IPS-15b (cell line): ENCODE measurements around the gene SP140L.
"Not testable (repeated sequence)": the region's sequence is repeated elsewhere in the genome, so short reads cannot be mapped to it uniquely, and the experiment has no call there.

Source experiments
- H3K27me3 ChIP-seq: one replicate; pipeline ENCODE4 v1.6.1; 2013; ENCODE audit warnings: low read length; ENCODE audit not compliant: control insufficient read depth, insufficient read depth
- H3K36me3 ChIP-seq: one replicate; pipeline ENCODE4 v1.6.1; 2013; ENCODE audit warnings: low read length; ENCODE audit not compliant: control insufficient read depth, insufficient read depth
- H3K4me1 ChIP-seq: one replicate; pipeline ENCODE4 v1.6.1; 2013; ENCODE audit warnings: mild to moderate bottlenecking, low read length; ENCODE audit not compliant: control insufficient read depth, insufficient read depth
- H3K4me3 ChIP-seq: one replicate; pipeline ENCODE4 v1.5.1; 2013; ENCODE audit warnings: low read depth, low read length
- H3K9ac ChIP-seq: one replicate; pipeline ENCODE4 v1.6.1; 2013; ENCODE audit warnings: low read depth, mild to moderate bottlenecking, low read length
- H3K9me3 ChIP-seq: one replicate; pipeline ENCODE4 v1.6.1; 2013; ENCODE audit warnings: mild to moderate bottlenecking, low read length; ENCODE audit not compliant: control insufficient read depth, insufficient read depth

Gene SP140L

DNA sequence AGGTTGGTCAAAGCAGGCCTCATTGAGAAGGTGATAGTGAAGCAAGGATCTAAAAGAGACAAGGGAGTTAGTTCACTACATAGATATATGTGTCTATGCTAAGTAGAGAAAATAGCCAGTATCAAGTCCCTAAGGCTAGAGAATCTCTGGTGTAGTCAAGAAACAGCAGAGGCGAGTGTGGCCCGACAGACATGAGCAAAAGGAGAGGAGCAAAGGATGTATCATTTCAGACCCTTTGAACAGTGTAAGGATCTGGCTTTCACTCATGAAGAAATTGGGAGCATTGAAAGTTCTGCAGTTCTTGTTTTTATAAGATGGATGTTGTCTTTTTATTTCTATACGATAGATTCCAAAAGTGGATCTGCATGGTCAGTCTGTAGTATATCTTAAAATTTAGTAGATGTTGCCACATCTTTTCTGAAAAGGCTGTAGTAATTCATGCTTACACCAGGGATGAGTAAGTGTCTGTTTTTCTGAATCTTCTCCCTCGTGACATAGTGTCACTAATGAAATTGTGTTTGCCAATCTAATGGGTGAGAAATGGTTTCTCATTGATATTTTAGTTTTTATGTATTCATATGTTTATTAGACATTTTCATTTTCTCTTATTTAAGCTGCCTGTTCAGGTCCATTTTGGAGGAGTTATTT is 107.8 kb downstream of the SP140L start:
- Histone ChIP-seq H3K9ac (no peak overlapping the region), H3K9me3 (no peaks in the 10 kb centered on the region), H3K27me3 (no peaks in the 10 kb centered on the region), H3K4me3 (no peak overlapping the region), H3K4me1 (no peaks in the 10 kb centered on the region), H3K36me3 (peaks cover 2% of the 10 kb centered on the region)

GRCh38 chr2:230435431-230435830 is 108.4 kb downstream of the SP140L start:
- Histone ChIP-seq H3K4me3 (no peak overlapping the region), H3K27me3 (no peaks in the 10 kb centered on the region), H3K9me3 (no peaks in the 10 kb centered on the region), H3K36me3 (no peaks in the 10 kb centered on the region), H3K4me1 (no peaks in the 10 kb centered on the region), H3K9ac (no peak overlapping the region)

- not testable (repeated sequence) for H3K4me1 ChIP-seq, H3K9me3 ChIP-seq, H3K9ac ChIP-seq, H3K4me3 ChIP-seq, H3K36me3 ChIP-seq, H3K27me3 ChIP-seq
These were observed 112.1 kb downstream of the SP140L start for GRCh38 chr2:230439121-230439520.

- Histone ChIP-seq H3K9ac (no peak overlapping the region), H3K27me3 (no peaks in the 10 kb centered on the region), H3K4me3 (no peak overlapping the region), H3K4me1 (no peaks in the 10 kb centered on the region), H3K36me3 (no peaks in the 10 kb centered on the region), H3K9me3 (no peaks in the 10 kb centered on the region)
These were observed 112.6 kb downstream of the SP140L start for GRCh38 chr2:230439590-230439989.

GRCh38 chr2:230441227-230441897 is 114.4 kb downstream of the SP140L start:
- H3K4me3 ChIP-seq = no peak overlapping the region
- no peaks in the 10 kb centered on the region for H3K36me3 ChIP-seq
- no peaks in the 10 kb centered on the region for H3K9me3 ChIP-seq
- H3K4me1 ChIP-seq = no peaks in the 10 kb centered on the region
- no peaks in the 10 kb centered on the region for H3K27me3 ChIP-seq
- H3K9ac ChIP-seq = no peak overlapping the region

GRCh38 chr2:230443541-230443940 is 116.5 kb downstream of the SP140L start:
- Histone ChIP-seq H3K4me1 (no peaks in the 10 kb centered on the region), H3K9ac (no peak overlapping the region), H3K4me3 (no peak overlapping the region), H3K27me3 (no peaks in the 10 kb centered on the region), H3K9me3 (no peaks in the 10 kb centered on the region), H3K36me3 (no peaks in the 10 kb centered on the region)

DNA sequence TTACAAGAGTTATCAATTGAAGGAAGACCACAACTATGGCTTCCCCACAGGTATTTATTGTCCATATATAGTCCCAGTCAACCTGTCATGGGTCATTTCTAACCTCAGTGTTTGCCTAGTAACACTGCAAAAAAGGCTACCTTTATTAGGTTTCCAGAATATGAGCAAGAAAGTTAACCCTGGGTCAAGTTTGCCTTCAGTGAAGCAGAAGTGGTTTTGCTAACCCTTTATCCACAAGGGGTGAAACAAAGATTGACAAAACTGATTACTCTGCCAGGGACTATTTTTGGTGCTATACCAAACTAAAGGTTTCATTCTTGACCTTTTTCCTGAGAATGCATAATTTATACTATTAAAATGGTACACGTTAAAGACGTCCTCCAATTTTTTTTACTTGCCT is 117.8 kb downstream of the SP140L start:
- Histone ChIP-seq H3K4me1 (no peaks in the 10 kb centered on the region), H3K36me3 (no peaks in the 10 kb centered on the region), H3K9ac (no peak overlapping the region), H3K4me3 (no peak overlapping the region), H3K27me3 (no peaks in the 10 kb centered on the region), H3K9me3 (no peaks in the 10 kb centered on the region)

- no peak overlapping the region for H3K4me3 ChIP-seq
- no peaks in the 10 kb centered on the region for H3K4me1 ChIP-seq
- no peaks in the 10 kb centered on the region for H3K9me3 ChIP-seq
- H3K36me3 ChIP-seq = no peaks in the 10 kb centered on the region
- H3K27me3 ChIP-seq = no peaks in the 10 kb centered on the region
- H3K9ac ChIP-seq = no peak overlapping the region
These were observed 120.0 kb downstream of the SP140L start for GRCh38 chr2:230447036-230447435.

DNA sequence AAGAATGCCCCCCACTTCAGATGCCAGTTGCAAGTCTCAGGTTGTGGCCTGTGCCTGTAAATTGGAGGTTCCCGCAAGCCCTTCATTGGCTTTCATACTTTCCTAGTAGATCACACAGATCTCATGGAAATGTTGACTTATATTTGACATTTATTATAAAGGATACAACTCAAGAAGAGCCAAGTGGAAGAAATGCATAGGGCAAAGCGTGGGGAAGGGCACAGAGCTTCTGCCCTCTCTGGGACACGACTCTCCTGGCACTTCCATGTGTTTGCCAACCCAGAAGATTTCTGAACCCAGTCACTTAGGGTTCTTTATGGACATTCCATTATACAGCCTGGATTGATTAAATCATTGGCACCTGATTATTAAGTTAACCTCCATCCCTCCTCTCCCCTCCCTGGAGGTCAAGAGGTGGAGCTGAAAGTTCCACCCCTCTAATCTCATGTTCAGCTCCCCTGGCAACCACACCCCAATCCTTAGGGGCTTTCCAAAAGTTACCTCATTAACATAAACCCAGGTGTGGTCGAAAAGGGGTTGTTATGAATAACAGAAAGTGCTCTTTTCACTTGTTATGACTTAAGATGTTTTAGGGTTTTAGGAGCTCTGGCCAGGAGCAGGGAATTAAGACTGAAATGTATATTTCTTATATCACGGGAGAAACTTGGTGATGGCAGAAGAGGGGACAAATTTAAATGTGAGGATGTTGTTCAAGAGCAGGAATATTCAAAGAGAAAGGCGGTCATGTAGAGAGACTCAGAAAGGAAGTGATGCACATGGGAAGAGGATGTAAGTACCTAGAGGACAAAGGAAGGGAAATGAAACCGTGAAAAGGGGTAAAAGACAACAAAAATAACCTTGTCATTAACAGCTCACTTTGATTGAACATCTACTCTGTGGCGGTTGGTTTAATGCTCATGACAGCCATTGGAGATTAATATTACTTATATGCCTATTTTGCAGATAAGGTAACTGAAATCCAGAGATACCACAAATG is 120.8 kb downstream of the SP140L start:
- no peak overlapping the region for H3K4me3 ChIP-seq
- no peaks in the 10 kb centered on the region for H3K36me3 ChIP-seq
- no peak overlapping the region for H3K9ac ChIP-seq
- no peaks in the 10 kb centered on the region for H3K9me3 ChIP-seq
- H3K27me3 ChIP-seq = no peaks in the 10 kb centered on the region
- no peaks in the 10 kb centered on the region for H3K4me1 ChIP-seq

DNA sequence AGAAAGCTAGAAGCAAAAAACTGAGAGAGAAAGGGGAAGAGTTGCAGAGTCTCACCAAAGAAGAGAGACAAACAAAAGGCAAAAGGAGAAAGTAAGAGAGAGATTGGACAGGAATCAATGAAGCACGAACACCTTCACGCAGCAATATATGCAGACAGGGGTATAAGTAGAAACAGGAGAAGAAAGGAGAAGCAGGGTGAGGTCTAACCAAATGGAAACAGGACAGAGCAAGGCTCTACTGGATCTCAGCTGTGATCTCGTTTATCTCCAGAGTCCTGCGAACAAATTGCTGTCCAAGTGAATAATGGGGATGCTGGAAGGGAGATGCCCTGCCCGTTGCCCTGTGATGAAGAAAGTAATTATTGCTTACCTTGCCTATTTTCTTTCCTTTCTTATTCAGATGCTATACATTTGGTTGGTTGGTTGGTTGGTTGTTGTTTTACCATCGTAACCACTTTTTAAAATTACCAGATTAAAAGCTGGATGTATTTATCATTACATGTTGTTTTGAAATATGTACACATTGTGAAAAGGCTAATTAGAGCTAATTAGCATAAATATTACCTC is 123.0 kb downstream of the SP140L start:
- H3K9me3 ChIP-seq = no peaks in the 10 kb centered on the region
- H3K36me3 ChIP-seq = no peaks in the 10 kb centered on the region
- no peak overlapping the region for H3K4me3 ChIP-seq
- no peaks in the 10 kb centered on the region for H3K4me1 ChIP-seq
- no peak overlapping the region for H3K9ac ChIP-seq
- H3K27me3 ChIP-seq = no peaks in the 10 kb centered on the region

- Histone ChIP-seq H3K9me3 (no peaks in the 10 kb centered on the region), H3K36me3 (no peaks in the 10 kb centered on the region), H3K9ac (no peak overlapping the region), H3K4me1 (no peaks in the 10 kb centered on the region), H3K4me3 (no peak overlapping the region), H3K27me3 (no peaks in the 10 kb centered on the region)
These were observed 126.0 kb downstream of the SP140L start for GRCh38 chr2:230453006-230453405.
